Measurements from ENCODE around the gene IFI6. TPM values are rescaled to one million over a fixed set of nuclear protein-coding genes. Genes with fewer than 3 reads are reported as not detected.

The IFI6 gene
- total and polyA plus RNA-seq, 2 of the 13 experiments (the other 11 are each of a cell fraction or from before 2014, with no cell fraction given): 12.9 to 13.2 TPM

DNA sequence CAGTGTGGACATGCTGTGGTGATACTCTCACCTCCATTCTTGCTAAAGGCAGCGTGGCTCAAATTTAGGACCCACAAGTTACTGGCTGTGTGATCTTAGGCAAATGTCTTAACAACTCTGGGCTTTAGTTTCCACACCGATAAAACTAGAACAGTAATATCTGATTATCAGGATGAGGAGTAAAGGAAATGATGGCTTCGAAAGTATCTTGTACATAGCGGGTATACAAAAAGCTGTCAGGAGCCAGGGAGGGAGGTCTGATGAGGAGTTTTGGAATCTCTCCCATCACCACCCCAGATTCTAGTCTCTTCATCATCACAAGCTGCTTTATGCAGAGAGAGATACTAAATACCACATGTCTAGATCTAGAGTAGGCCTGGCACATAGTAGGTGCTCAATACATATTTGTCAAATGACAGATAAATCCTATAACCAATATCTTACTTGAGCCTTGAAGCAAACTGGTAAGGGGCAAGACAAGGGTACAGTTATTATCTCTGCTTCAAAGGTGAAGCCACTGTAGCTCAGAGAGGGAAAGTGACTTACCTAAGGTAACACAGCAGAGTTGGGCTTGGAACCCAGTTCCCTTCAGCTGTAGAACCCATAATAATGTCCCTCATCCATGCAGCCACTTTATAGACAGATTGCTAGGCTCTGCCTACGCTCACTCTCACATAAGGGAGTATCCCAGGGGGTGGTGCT lies 27.5 kb downstream of the IFI6 start (continued):
- TF ChIP-seq, protein P1, sequence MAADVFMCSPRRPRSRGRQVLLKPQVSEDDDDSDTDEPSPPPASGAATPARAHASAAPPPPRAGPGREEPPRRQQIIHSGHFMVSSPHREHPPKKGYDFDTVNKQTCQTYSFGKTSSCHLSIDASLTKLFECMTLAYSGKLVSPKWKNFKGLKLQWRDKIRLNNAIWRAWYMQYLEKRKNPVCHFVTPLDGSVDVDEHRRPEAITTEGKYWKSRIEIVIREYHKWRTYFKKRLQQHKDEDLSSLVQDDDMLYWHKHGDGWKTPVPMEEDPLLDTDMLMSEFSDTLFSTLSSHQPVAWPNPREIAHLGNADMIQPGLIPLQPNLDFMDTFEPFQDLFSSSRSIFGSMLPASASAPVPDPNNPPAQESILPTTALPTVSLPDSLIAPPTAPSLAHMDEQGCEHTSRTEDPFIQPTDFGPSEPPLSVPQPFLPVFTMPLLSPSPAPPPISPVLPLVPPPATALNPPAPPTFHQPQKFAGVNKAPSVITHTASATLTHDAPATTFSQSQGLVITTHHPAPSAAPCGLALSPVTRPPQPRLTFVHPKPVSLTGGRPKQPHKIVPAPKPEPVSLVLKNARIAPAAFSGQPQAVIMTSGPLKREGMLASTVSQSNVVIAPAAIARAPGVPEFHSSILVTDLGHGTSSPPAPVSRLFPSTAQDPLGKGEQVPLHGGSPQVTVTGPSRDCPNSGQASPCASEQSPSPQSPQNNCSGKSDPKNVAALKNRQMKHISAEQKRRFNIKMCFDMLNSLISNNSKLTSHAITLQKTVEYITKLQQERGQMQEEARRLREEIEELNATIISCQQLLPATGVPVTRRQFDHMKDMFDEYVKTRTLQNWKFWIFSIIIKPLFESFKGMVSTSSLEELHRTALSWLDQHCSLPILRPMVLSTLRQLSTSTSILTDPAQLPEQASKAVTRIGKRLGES (CRISPR knock-in tag; IDR thresholded peaks at IDR 0.05; ENCODE audit: borderline replicate concordance): no peak
- TF ChIP-seq U2AF2 (IDR thresholded peaks at IDR 0.05; ENCODE audit: low read depth, low read length) (no peak), ZNF562 (CRISPR knock-in tag; IDR thresholded peaks at IDR 0.05; ENCODE audit: borderline replicate concordance) (no peak)

DNA sequence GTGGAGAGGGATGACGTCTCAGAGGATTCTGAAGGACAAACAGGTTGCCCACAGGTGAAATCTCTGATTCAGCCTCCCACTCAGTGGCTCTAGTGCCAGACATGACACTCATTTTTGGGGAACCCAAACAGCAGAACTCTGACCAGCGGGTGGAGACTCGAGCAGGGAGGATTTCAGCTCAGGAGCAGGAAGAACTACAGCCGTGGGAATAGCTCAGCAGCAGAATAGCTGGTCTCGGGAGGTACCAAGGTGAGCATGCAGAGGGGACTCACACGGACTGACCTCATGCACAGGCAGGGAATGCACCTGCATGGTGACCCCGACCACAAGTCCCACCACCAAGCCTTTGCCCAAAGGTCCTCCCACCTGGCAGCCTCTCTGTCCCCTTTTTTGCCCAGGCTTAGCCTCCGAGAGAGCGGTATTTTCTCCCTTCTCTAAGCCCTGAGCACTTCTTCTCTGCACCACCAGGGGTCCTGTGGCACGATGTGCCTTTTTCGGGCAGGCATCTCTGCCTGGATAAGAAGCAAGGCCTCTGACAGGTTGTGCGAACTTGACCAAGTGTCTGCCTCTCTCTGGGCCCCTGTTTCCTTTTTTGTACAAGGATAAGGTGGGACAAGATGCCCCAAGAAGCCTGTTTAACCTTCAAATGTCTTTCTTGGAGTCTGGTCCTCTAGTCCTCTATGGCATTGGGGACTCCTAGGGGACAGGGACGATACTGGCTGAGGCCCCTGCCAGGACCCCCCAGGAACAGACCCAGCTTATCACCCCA lies 28.2 kb downstream of the IFI6 start:
- BruUV-seq (replicated peaks): no TSS peak
- WGBS (ENCODE audit: low lambda C conversion rate): 8% methylated on average over 9 of the region's 13 CpGs
- ATAC-seq (peak; percentile 89), DNase-seq (ENCODE audit: low spot score) (peak; percentile 55), FAIRE-seq (peak; percentile 82)
- ChIA-PET POLR2A (no interaction called here), CTCF (ENCODE audit: low intra/inter-chr PET ratio, low total read pairs) (interaction anchor here (0.8 to 2.0 kb wide), 5 partner anchors 16 to 36 kb away, joined by 3 to 24 read pairs (median 4); no protein-coding TSS in a partner anchor)
- in situ Hi-C loops (cut with HindIII; ENCODE audit: extremely low pct_ligation_motif_present, low pct_unique_long_range_greater_than_20kb): no loop called here
- Histone ChIP-seq H3K79me2 (ENCODE audit: insufficient read depth, low read length) (no peaks in the 10 kb centered on the region), H3K27ac (ENCODE audit: extremely low read length, insufficient read depth, low read length) (no peak overlapping the region), H3K9ac (ENCODE audit: insufficient read depth, low read depth, low read length) (no peak overlapping the region), H3K27me3 (ENCODE audit: control insufficient read depth in 1 of 2, insufficient read depth in 2 of 2, low read length in 2 of 2) (peaks cover 1 to 11% of the 10 kb centered on the region in 2 experiments; a peak in 1 of 5 replicates), H4K20me1 (ENCODE audit: insufficient read depth, low read length) (no peaks in the 10 kb centered on the region), H3K4me3 (replicated peaks in 1 of 3; ENCODE audit: insufficient read depth in 1 of 3, low read depth in 2 of 3, low read length in 3 of 3) (no peak overlapping the region; a peak in 1 of 6 replicates), H3K9me3 (ENCODE audit: low read length) (no peaks in the 10 kb centered on the region), H3K4me1 (ENCODE audit: insufficient read depth, low read length) (0 out of 2 replicates have a peak, but pooled peaks cover 6% of the 10 kb centered on the region), H3K36me3 (replicated peaks in 1 of 2; ENCODE audit: control insufficient read depth in 1 of 2, insufficient read depth in 2 of 2, low read length in 2 of 2) (no peaks in the 10 kb centered on the region), H3K4me2 (ENCODE audit: low read depth, low read length) (peak overlapping the region; percentile 67), H2AFZ (ENCODE audit: low read length) (no peak overlapping the region)
- intact Hi-C loops (cut with micrococcal nuclease; ENCODE audit: unreplicated experiment): no loop called here
- 0 out of 2 replicates have a peak, but pooled peaks have one; percentile 13 for TF ChIP-seq ZNF263 (CRISPR knock-in tag; IDR thresholded peaks at IDR 0.05)
- no peak for TF ChIP-seq ZNF792 (CRISPR knock-in tag; IDR thresholded peaks at IDR 0.05)
- TF ChIP-seq, protein P2, sequence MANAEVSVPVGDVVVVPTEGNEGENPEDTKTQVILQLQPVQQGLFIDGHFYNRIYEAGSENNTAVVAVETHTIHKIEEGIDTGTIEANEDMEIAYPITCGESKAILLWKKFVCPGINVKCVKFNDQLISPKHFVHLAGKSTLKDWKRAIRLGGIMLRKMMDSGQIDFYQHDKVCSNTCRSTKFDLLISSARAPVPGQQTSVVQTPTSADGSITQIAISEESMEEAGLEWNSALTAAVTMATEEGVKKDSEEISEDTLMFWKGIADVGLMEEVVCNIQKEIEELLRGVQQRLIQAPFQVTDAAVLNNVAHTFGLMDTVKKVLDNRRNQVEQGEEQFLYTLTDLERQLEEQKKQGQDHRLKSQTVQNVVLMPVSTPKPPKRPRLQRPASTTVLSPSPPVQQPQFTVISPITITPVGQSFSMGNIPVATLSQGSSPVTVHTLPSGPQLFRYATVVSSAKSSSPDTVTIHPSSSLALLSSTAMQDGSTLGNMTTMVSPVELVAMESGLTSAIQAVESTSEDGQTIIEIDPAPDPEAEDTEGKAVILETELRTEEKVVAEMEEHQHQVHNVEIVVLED (CRISPR knock-in tag; IDR thresholded peaks at IDR 0.05; ENCODE audit: borderline replicate concordance): no peak
- 0 out of 2 replicates have a peak, but pooled peaks have one; percentile 40 for TF ChIP-seq BHLHE40 (IDR thresholded peaks at IDR 0.05; ENCODE audit: low read length)
- TF ChIP-seq ZNF572 (CRISPR knock-in tag; IDR thresholded peaks at IDR 0.05): 0 out of 2 replicates have a peak, but pooled peaks have one; percentile 51
- 0 out of 2 replicates have a peak, but pooled peaks have one; percentile 53 for TF ChIP-seq SRF (IDR thresholded peaks at IDR 0.05; ENCODE audit: low read depth, low read length)
- TF ChIP-seq XRCC5 (optimal IDR thresholded peaks at IDR 0.05; ENCODE audit: low read length): peak; percentile 81
- TF ChIP-seq, protein P3, sequence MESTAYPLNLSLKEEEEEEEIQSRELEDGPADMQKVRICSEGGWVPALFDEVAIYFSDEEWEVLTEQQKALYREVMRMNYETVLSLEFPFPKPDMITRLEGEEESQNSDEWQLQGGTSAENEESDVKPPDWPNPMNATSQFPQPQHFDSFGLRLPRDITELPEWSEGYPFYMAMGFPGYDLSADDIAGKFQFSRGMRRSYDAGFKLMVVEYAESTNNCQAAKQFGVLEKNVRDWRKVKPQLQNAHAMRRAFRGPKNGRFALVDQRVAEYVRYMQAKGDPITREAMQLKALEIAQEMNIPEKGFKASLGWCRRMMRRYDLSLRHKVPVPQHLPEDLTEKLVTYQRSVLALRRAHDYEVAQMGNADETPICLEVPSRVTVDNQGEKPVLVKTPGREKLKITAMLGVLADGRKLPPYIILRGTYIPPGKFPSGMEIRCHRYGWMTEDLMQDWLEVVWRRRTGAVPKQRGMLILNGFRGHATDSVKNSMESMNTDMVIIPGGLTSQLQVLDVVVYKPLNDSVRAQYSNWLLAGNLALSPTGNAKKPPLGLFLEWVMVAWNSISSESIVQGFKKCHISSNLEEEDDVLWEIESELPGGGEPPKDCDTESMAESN (CRISPR knock-in tag; conservative IDR thresholded peaks at IDR 0.05): 0 out of 2 replicates have a peak, but pooled peaks have one; percentile 40
- TF ChIP-seq ZNF232 (CRISPR knock-in tag; IDR thresholded peaks at IDR 0.05; ENCODE audit: borderline replicate concordance): peak; percentile 46; the same call in 1 of the 2 replicates
- 0 out of 2 replicates have a peak, but pooled peaks have one; percentile 26 for TF ChIP-seq PHF8 (CRISPR knock-in tag; IDR thresholded peaks at IDR 0.05)
- TF ChIP-seq ZFY (CRISPR knock-in tag; IDR thresholded peaks at IDR 0.05): peak; percentile 39; the same call in 1 of the 2 replicates
- TF ChIP-seq PCBP1 (IDR thresholded peaks at IDR 0.05; ENCODE audit: borderline replicate concordance, low read depth, low read length): no peak
